ENCODE measurements around the gene TFCP2L1. TPM values are rescaled to one million over a fixed set of nuclear protein-coding genes. Genes with fewer than 3 reads are reported as not detected.
"Not testable (repeated sequence)": the region's sequence is repeated elsewhere in the genome, so short reads cannot be mapped to it uniquely, and the experiment has no call there.

Gene TFCP2L1, protein sequence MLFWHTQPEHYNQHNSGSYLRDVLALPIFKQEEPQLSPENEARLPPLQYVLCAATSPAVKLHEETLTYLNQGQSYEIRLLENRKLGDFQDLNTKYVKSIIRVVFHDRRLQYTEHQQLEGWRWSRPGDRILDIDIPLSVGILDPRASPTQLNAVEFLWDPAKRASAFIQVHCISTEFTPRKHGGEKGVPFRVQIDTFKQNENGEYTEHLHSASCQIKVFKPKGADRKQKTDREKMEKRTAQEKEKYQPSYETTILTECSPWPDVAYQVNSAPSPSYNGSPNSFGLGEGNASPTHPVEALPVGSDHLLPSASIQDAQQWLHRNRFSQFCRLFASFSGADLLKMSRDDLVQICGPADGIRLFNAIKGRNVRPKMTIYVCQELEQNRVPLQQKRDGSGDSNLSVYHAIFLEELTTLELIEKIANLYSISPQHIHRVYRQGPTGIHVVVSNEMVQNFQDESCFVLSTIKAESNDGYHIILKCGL
- not detected for total RNA-seq

DNA sequence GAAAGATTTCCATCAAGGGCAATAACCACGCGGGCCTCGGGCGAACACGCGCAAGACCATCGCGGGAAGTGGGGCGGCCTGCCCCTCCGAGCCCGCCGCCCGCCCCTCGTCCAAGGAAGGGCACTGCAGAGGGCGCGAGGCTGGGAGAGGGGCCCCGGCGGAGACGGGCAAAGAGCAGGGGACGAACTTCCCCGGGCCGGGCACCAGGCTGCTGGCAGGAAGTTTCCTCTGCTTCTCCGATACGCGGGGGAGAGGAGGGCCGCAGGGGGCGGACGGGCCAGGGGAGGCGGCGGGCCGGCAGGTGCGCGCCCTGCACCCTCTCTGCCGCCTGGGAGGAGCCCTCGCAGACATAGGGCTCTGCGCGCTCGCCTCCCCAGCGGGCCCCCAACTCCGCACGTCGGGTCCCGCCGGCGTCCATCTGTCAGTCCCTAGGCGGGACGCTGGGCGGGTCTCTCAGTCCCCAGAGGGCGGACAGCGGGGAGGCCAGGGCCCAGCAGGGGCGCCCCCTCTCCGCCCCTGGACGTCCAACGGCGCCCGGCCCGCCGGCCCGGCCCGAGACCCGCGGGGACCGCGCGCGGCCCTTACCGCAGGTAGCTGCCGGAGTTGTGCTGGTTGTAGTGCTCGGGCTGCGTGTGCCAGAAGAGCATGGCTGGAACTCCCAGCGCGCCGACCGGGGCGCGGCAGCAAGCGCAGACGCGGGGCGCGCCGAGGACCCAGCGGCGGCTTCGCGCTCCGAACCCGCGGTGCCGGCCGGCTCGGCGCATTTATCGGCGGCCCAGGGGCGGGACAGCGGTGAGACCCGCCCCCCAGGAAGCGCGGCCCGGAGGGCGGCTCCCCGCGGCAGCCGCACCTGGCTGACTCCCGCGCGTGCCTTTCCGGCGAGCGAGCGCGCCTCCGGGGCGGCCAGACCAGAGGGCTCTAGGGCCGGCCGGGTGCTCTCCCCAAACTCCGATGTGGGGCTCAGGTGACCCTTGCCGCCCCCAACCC is at the start of gene TFCP2L1:
TSS of gene TFCP2L1 (minus strand) at position 740 of the 987 bp plus-strand sequence. CDS start at position 647, 93 bp downstream.
- no peak for DNase-seq

DNA sequence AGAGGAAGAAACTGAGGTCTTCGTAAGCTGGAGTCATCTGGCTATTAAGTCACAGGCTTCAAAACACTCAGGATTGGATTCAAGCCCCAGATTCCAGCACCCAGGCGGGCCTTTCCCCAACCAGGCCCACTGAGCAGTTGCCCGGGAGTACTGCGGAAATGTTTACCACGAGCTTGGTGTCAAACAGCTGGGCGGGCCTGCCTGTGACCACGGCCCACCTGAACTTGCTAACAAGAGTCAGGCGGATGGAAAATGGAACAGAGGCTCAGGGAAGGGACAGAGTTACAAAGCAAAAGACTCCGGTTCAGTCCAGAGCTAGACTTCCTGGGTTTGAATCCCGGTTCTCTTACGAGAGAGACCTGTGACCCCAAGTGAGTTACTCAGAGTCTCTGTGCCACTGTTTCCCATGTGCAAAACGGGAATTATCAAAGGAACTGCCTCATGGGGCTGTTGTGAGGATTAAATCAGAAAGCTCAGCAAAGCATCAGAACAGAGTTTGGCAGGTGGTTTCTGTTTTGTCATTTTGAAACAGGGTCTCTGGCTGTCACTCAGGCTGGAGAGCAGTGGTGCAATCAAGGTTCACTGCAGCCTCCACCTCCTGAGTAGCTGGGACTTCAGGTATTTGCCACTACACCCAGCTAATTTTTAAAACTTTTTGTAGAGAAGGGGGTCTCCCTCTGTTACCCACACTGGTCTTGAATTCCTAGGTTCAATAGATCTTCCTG is 49.0 kb upstream of the TFCP2L1 start:
- no peak for DNase-seq

DNA sequence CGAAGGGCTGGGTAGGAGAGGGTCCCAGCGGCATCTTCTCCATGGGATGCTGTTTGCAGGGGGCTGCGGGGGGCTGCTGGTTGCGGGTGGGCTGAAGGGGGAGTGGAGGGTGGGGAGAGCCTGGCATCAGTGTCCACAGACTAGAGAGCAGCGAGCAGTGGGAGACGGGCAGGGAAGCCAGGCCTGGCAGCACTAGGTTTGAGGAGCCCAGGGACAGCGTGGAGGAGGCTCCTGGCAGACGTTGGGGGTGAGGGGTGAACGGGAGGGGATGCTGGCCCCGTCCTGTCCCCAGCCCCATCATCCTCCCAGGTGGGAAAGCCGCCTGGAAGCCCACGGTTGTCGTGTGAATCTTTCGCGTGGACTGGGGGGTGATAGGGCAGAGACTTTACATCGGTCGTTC is 48.2 kb upstream of the TFCP2L1 start:
- no peak for DNase-seq

DNA sequence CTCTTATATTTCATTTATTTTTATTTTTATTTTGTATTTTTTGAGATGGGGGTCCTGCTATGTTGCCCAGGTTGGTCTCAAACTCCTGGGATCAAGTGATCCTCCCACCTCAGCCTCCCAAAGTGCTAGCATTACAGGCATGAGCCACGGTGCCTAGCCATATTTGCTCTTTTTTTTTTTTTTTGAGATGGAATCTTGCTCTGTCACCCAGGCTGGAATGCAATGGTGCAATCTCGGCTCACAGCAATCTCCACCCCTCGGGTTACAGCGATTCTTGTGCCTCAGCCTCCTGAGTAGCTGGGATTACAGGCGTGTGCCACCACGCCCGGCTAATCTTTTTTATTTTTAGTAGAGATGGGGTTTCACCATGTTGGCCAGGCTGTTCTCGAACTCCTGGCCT is 46.3 kb upstream of the TFCP2L1 start:
- not testable (repeated sequence) for DNase-seq

DNA sequence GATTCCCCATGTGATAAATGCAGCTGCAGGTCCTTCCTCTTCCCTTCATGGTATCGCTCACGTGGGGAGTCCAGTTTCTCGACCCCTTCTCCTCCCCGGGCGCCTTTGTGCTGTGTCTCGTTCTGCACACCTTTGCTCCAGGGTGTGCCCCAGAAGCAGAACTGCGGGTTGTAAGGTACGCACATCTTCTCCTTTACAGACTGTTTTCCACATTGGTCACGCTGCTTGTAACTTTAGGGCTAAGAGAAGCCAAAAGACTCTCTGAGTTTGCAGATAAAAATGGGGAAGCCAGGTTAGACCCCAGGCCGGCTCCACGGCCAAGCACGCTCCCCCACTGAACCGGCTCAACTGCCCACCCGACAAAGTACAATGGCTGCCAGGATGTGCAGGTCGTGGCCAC is 45.9 kb upstream of the TFCP2L1 start:
- DNase-seq, result no peak

DNA sequence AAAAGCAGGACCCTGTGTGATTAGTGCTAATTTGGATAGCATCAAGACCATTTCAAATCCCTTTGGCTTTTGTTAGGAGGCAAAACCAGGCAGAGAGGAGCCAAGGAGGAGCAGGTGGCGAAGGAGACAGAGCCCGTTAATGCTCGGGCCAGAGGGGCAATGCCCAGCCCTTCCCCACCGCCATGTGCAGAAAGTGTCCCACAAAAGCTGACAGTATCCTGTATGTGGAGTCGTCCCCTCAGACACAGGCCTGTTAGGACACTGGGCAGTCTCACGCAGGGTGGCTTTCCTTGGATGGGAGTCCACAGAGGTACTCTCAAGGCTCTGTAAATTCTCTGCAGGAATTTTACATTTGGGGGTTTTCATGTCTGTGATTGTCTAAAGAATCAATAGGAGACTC is 44.8 kb upstream of the TFCP2L1 start:
- no peak for DNase-seq

DNA sequence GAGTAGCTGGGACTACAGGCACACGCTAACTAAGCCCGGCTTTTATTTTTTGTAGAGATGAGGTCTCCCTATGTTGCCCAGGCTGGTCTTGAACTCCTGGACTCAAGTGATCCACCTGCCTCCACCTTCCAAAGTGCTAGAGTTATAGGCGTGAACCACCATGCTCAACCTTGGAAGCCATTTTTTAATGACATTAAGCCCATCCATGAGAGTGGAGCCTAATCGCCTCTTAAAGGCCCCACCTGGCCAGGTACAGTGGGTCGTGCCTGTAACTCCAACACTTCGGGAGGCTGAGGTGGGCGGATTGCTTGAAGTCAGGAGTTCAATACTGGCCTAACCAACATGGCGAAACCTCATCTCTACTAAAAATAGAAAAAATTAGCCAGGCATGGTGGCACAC is 41.6 kb upstream of the TFCP2L1 start:
- no peak for DNase-seq

DNA sequence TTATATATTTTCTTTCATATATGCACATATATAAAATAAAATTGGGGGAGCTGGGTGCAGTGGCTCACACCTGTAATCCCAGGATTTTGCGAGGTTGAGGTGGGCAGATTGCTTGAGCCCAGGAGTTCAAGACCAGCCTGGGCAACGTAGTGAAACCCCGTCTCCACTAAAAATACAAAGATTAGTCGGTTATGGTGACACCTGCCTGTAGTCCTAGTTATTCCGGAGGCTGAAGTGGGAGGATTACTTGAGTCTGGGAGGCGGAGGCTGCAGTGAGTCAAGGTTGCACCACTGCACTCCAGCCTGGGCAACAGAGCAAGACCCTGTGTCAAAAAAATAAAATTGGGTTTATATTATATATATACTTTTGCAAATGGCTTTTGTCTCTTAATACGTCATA is 39.6 kb upstream of the TFCP2L1 start:
- no peak for DNase-seq

DNA sequence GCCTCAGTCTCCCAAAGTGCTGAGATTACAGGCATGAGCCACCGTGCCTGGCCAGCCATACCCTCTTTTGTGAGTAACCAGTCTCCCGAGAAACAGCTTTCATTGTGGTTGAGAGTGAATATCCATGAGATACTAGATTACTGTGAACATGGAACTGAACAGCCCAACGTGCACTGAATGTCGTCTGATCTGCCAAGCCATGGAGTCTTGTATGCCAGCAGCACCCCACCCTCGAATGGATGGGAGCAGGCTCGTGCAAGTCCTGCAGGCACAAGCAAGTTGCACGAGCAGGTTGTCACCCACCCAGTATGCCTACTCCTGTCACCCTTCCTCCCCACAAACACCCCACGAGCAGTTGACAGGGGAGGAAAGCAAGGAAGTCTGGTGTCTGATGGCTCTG is 36.5 kb upstream of the TFCP2L1 start:
- no peak for DNase-seq

DNA sequence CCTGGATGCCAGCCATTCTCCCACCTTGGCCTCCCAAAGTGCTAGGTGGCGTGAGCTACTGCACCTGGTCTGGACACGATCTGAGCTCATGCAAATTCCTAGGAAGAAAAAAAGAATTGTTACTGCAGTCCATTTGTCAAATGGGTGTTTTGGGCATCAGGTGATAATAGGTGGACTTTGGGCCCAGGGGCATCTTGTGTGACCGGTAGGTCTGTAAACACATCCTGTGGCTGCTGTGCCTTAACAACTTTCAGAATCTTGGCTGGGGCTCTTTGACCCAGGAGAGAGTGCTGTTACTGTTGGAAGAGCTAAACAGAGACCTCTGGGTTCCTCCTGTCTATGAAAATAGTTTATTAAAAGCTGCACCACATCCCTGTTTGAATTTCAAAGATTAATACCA is 34.9 kb upstream of the TFCP2L1 start:
- DNase-seq, result no peak

DNA sequence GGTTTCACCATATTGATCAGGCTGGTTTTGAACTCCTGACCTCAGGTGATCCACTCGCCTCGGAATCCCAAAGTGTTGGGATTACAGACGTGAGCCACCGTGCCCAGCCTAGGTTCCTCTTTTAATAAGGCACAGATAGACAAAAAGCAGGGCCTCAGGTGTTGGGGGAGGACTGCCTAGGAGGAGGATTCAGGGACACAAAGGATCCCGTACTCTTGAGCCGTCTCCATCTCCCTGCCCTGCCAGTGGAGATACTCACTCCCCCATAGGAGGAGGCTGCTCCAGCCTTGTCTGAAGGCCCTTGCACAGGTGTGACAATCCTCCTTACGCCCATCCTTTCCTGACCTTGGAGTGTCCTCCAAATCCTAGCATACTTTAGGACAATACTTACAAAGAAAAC is 32.0 kb upstream of the TFCP2L1 start:
- DNase-seq, result no peak

DNA sequence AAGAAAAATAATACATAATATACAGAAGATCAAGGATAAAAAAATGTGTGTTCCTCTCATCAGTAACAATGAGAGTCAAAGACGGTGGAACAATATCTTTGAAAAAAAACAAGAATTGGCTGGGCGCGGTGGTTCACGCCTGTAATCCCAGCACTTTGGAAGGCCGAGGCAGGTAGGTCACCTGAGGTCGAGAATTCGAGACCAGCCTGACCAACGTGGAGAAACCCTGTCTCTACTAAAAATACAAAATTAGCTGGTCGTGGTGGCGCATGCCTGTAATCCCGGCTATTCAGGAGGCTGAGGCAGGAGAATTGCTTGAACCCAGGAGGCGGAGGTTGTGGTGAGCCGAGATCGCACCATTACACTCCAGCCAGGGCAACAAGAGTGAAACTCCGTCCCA is 28.7 kb upstream of the TFCP2L1 start:
- not testable (repeated sequence) for DNase-seq

DNA sequence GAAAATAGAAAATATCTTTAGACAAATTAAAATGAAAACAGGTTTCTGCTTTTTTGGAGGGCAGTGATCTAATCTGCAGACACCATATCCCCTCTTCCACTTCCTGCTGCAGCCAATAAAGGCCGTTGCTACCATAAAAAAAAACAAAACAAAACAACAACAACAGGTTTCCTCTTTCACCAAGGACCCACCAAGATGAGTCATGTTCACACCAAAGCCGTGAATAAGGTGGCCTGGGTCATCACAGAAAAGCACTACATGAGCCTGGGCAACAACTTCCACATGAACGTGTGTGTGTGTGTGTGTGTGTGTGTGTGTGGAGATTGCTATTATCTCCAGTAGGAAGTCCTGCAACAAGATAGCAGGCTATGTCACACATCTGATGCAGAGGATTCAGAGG is 24.8 kb upstream of the TFCP2L1 start:
- DNase-seq, result no peak

DNA sequence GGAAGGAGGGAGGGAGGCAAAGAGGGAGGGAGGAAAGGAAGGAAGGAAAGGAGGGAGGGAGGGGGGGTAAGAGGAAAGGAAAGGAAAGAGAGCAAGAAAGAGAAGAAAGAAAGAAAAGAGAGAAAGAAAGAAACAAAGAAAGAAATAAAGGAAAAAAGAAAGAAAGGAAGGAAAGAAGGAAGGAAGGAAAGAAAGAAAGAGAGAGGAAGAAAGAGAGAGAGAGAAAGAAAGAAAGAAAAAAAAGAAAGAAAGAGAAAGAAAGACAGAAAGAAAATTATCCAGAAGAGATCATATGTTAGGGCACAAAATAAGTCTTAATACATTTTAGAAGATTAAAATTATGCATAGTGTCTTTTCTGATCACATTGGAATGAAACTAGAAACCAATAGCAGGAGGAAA is 24.3 kb upstream of the TFCP2L1 start:
- DNase-seq, result no peak

DNA sequence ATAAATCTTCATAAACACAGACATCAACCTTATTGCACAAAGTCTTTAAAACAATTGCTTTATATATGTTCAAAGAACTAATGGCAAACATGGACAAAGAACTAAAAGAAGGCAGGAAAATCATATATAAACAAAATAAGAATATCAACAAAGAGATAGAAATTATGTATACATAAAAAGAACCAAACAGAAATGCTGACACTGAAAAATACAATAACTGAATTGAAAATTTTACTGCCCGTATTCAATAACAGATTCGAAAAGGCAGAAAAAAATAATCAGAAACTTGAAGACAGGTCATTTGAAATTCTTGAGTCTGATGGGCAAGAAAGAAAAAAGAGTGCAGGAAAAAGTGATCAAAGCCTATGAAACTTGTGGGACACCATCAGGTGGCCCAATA is 22.0 kb upstream of the TFCP2L1 start:
- DNase-seq, result no peak

DNA sequence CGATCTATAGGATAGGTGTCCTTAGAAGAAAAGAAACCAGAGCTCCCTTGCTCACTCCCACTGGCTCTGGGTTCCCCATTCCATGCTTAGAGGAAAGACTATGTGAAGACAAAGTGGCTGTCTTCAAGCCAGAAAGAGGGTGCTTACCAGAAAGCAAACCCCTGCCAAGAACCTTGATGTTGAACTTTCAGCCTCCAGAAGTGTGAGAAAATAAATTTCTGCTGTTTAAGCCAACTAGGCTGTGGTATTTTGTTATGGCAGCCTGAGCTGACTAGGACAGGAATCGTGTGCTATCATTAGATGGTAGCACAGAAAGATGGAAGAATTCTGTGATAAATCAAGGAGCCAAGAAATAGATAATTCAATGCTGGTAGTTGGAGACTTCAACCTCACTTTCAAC is 19.9 kb upstream of the TFCP2L1 start:
- DNase-seq, result no peak

DNA sequence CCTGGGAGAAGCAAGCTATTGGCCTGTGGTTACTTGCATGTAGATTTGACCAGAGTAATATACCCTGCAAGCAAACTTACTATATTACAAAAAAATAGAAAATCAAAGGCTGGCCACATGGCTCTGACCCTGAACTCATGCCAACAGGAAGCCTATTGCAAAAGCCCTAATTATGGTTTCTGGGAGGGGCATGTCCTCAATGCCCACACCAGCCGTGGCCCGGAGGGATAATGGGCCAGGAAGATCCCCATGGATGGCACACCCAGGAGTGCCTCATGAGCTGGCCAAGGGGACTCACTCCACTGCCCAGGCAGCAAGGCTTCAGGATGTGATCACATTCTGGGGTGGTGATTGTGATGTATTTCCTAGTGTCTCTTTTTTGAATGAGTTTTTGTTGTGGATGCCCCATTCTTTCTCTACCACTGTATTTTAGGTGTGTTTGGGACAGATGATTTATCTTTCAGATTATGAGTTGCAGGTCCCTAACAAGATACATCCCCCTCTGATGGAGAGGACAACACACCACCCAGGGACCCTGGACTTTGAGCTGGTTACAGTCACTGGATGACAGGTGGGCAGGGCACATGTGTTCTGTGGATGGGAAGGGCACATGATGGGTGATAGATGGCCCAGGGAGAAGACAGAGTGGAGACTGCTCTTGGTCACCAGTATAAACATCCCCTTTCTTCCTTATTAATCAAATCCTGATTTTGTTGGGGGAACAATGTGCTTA is 18.7 kb upstream of the TFCP2L1 start:
- DNase-seq, result no peak

DNA sequence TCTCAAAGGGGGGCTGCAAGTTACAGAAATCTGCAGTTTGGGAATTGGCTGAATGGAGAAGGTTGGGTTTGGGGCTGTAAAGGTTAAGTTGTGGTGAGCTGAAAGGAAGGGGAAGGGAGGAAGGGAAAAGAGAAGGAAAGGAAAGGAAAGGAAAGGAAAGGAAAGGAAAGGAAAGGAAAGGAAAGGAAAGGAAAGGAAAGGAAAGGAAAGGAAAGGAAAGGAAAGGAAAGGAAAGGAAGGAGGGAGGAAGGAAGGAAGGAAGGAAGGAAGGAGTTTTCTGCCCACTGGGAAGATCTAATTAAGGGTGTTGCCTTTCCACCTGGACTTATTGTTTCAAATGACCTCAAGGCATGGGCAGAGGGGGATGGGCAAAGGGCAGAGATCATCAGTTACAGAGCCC is 16.2 kb upstream of the TFCP2L1 start:
- not testable (repeated sequence) for DNase-seq

DNA sequence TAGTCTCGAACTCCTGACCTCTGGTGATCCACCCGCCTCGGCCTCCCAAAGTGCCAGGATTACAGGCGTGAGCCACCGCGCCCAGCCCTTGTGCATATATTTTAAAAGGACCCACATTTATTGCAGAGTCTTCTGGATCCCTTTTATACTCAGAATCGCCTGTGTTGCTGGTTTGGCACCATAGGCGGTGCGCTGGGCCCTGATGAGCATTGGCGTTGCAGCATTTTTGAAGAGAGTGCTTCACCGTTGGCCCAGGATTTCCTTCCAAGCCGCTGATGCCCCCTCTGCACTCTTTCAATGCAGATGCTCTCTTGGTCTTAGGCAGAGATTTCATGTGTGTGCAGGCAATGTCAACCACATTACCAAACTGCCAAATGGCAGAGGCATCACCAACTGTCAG is 13.5 kb upstream of the TFCP2L1 start:
- no peak for DNase-seq

DNA sequence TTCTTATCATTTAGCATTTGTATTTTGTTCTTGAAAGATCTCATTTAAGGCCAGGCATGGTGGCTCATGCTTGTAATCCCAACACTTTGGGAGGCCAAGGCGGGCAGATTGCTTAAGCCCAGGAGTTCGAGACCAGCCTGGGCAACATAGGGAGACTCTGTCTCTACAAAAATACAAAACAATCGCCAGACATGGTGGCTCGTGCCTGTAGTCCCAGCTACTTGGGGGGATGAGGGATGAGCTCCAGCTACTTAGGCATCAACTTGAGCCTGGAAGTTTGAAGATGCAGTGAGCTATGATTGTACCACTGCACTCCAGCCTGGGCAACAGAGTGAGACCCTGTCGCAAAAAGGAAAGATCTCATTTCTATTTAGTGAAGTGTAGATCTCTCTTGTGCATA is 12.9 kb upstream of the TFCP2L1 start:
- not testable (repeated sequence) for DNase-seq

DNA sequence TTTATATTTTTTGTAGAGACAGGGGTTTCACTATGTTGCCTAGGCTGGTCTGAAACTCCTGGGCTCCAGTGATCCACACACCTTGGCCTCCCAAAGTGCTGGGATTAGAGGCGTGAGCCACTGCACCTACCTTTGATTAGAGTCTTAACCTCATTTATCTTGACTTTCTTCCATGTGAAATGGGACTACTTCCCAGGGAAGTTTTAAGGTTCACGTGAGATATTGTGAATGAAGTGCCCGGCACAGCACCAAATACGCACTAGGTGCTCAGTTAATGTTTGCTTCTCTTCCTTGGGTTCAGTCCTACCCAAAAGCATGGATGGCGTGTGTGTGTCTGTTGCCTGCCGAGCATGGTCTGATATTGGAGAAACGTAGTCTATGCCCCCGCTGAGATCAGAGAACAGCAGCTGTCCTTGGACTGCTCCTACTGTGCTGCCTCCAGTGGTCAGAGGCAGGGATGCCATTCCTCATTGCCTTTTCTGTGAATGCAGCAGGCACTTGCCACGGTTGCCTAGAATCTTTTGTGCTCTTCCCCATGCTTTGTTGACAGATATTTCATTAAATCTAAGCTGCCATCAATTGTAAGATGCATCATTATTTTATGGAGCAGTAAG is 12.3 kb upstream of the TFCP2L1 start:
- no peak for DNase-seq
